A549 (cell line): Measurements from ENCODE around the gene KLHL22.

ENCODE experiments used
- CBX8 ChIP-seq: fragments of 200-600 bp; sonication (generic); IDR thresholded peaks from 2 replicates; pipeline ENCODE4 v1.6.1; 2016
- CEBPB ChIP-seq, 2 experiments: fragments of >200 bp in 1 of 2; sonication (Bioruptor Twin) in 1 of 2; formaldehyde crosslinking in 1 of 2; IDR thresholded peaks; 2 replicates each; pipeline ENCODE4 v1.6.1; 2012 to 2016
- EP300 ChIP-seq, 2 experiments: fragments of >200 bp; sonication (Bioruptor Twin); formaldehyde crosslinking; IDR thresholded peaks; 2 replicates in 1 of 2; 3 replicates in 1 of 2; pipeline ENCODE4 v1.6.1; 2016 to 2017
- HOXA7 ChIP-seq: fragments of 250-450 bp; sonication (Bioruptor Pico); IDR thresholded peaks from 2 replicates; pipeline ENCODE4 v1.5.0; 2020; ENCODE audit warnings: mild to moderate bottlenecking, moderate library complexity
- POLR2A ChIP-seq: IDR thresholded peaks from 2 replicates; pipeline ENCODE4 v1.6.1; 2012; ENCODE audit warnings: mild to moderate bottlenecking, low read length
- RAD21 ChIP-seq, 2 experiments: fragments of >200 bp in 1 of 2; sonication (Bioruptor Twin) in 1 of 2; formaldehyde crosslinking in 1 of 2; IDR thresholded peaks in 1 of 2; conservative IDR thresholded peaks in 1 of 2; 2 replicates in 1 of 2; 3 replicates in 1 of 2; pipeline ENCODE4 v1.6.1; 2012 to 2018; ENCODE audit warnings: inconsistent platforms in 1 of 2
- RFX5 ChIP-seq: fragments of 450-650 bp; IDR thresholded peaks from 2 replicates; pipeline ENCODE4 v1.7.1; 2014; ENCODE audit warnings: antibody characterized with exemption, mild to moderate bottlenecking, moderate library complexity
- SMC3 ChIP-seq: fragments of >200 bp; sonication (Bioruptor Twin); formaldehyde crosslinking; IDR thresholded peaks from 3 replicates; pipeline ENCODE4 v1.6.1; 2018; ENCODE audit warnings: inconsistent platforms
- ZSCAN20 ChIP-seq: fragments of 250-450 bp; sonication (Bioruptor Pico); IDR thresholded peaks from 2 replicates; pipeline ENCODE4 v1.8.0; 2022; ENCODE audit warnings: mild to moderate bottlenecking, moderate library complexity
- TF ChIP-seq, protein P1 (sequence below): fragments of 200-600 bp; sonication (generic); IDR thresholded peaks from 2 replicates; pipeline ENCODE4 v1.6.1; 2016; ENCODE audit warnings: antibody characterized with exemption, mild to moderate bottlenecking, moderate library complexity
- TF ChIP-seq, protein P2 (sequence below): fragments of >200 bp; sonication (Bioruptor Twin); formaldehyde crosslinking; IDR thresholded peaks from 3 replicates; pipeline ENCODE4 v1.5.1; 2016
- TF ChIP-seq, protein P3 (sequence below): IDR thresholded peaks from 2 replicates; pipeline ENCODE4 v1.6.1; 2012
- TF ChIP-seq, protein P4 (sequence below): fragments of 450-650 bp; IDR thresholded peaks from 2 replicates; pipeline ENCODE4 v1.6.1; 2014; ENCODE audit warnings: antibody characterized with exemption
- TF ChIP-seq, protein P5 (sequence below): IDR thresholded peaks from 2 replicates; pipeline ENCODE4 v1.6.1; 2012

DNA sequence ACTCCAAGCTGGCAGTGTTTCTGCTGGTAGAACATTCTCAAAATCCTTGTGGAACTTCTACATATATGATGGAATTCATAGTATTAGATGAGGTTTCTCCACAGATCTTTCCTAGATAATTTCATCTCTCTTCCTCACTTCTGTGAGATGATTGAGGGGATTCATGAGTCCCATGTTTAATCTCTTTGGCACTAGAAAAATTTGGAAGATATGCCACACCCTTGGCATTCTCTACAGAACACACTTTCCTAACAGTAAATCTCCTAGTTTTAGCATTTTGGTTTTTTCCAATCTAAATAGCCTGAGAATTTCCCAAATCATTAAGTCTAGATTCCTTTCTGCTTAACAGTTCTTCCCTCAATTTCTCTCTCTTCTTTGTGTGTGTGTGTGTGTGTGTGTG, 47.1 kb upstream of the KLHL22 start:
- TF ChIP-seq, protein P1, sequence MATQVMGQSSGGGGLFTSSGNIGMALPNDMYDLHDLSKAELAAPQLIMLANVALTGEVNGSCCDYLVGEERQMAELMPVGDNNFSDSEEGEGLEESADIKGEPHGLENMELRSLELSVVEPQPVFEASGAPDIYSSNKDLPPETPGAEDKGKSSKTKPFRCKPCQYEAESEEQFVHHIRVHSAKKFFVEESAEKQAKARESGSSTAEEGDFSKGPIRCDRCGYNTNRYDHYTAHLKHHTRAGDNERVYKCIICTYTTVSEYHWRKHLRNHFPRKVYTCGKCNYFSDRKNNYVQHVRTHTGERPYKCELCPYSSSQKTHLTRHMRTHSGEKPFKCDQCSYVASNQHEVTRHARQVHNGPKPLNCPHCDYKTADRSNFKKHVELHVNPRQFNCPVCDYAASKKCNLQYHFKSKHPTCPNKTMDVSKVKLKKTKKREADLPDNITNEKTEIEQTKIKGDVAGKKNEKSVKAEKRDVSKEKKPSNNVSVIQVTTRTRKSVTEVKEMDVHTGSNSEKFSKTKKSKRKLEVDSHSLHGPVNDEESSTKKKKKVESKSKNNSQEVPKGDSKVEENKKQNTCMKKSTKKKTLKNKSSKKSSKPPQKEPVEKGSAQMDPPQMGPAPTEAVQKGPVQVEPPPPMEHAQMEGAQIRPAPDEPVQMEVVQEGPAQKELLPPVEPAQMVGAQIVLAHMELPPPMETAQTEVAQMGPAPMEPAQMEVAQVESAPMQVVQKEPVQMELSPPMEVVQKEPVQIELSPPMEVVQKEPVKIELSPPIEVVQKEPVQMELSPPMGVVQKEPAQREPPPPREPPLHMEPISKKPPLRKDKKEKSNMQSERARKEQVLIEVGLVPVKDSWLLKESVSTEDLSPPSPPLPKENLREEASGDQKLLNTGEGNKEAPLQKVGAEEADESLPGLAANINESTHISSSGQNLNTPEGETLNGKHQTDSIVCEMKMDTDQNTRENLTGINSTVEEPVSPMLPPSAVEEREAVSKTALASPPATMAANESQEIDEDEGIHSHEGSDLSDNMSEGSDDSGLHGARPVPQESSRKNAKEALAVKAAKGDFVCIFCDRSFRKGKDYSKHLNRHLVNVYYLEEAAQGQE = no peak
- TF ChIP-seq, protein P2, sequence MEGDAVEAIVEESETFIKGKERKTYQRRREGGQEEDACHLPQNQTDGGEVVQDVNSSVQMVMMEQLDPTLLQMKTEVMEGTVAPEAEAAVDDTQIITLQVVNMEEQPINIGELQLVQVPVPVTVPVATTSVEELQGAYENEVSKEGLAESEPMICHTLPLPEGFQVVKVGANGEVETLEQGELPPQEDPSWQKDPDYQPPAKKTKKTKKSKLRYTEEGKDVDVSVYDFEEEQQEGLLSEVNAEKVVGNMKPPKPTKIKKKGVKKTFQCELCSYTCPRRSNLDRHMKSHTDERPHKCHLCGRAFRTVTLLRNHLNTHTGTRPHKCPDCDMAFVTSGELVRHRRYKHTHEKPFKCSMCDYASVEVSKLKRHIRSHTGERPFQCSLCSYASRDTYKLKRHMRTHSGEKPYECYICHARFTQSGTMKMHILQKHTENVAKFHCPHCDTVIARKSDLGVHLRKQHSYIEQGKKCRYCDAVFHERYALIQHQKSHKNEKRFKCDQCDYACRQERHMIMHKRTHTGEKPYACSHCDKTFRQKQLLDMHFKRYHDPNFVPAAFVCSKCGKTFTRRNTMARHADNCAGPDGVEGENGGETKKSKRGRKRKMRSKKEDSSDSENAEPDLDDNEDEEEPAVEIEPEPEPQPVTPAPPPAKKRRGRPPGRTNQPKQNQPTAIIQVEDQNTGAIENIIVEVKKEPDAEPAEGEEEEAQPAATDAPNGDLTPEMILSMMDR = no peak
- TF ChIP-seq RFX5 = no peak
- TF ChIP-seq, protein P3, sequence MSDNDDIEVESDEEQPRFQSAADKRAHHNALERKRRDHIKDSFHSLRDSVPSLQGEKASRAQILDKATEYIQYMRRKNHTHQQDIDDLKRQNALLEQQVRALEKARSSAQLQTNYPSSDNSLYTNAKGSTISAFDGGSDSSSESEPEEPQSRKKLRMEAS = no peak
- no peak for TF ChIP-seq SMC3
- TF ChIP-seq, protein P4, sequence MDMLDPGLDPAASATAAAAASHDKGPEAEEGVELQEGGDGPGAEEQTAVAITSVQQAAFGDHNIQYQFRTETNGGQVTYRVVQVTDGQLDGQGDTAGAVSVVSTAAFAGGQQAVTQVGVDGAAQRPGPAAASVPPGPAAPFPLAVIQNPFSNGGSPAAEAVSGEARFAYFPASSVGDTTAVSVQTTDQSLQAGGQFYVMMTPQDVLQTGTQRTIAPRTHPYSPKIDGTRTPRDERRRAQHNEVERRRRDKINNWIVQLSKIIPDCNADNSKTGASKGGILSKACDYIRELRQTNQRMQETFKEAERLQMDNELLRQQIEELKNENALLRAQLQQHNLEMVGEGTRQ = no peak
- no peak for TF ChIP-seq ZSCAN20 (CRISPR knock-in tag)
- no peak for TF ChIP-seq EP300 (IDR thresholded peaks at IDR 0.05)
- TF ChIP-seq CBX8 = no peak
- no peak for TF ChIP-seq POLR2A
- TF ChIP-seq HOXA7 (CRISPR knock-in tag) = no peak
- TF ChIP-seq, protein P5, sequence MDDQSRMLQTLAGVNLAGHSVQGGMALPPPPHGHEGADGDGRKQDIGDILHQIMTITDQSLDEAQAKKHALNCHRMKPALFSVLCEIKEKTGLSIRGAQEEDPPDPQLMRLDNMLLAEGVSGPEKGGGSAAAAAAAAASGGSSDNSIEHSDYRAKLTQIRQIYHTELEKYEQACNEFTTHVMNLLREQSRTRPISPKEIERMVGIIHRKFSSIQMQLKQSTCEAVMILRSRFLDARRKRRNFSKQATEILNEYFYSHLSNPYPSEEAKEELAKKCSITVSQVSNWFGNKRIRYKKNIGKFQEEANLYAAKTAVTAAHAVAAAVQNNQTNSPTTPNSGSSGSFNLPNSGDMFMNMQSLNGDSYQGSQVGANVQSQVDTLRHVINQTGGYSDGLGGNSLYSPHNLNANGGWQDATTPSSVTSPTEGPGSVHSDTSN = no peak
- TF ChIP-seq RAD21 (conservative IDR thresholded peaks at IDR 0.05 in 1 of 2, IDR thresholded peaks at IDR 0.05 in 1 of 2) = no peak
- no peak for TF ChIP-seq CEBPB (IDR thresholded peaks at IDR 0.05)
